Measurements from ENCODE around the gene PAAF1.

PAAF1 gene

DNA sequence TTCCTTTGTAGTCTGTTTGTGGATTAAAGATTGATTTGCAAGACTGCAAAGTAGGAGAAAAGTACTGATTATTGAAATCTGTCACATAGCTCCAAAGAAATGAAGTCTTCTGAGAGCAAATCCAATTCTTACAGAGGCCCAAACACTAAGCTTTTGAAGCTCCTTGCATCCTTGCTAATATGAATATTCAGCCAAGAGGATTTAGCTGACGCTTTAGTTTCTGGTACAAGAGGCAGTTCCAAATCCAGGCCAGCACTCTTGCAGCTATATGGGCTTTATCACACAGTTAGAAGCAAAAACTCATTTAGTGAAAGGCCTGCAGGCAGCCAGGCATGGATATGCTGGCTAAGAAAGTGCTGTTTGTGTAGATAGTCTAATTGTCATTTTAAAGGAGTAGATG is 12.7 kb downstream of the PAAF1 start:
- H3K27ac ChIP-seq (ENCODE audit: poor library complexity, severe bottlenecking), result no peak overlapping the region
- TF ChIP-seq, protein P1, sequence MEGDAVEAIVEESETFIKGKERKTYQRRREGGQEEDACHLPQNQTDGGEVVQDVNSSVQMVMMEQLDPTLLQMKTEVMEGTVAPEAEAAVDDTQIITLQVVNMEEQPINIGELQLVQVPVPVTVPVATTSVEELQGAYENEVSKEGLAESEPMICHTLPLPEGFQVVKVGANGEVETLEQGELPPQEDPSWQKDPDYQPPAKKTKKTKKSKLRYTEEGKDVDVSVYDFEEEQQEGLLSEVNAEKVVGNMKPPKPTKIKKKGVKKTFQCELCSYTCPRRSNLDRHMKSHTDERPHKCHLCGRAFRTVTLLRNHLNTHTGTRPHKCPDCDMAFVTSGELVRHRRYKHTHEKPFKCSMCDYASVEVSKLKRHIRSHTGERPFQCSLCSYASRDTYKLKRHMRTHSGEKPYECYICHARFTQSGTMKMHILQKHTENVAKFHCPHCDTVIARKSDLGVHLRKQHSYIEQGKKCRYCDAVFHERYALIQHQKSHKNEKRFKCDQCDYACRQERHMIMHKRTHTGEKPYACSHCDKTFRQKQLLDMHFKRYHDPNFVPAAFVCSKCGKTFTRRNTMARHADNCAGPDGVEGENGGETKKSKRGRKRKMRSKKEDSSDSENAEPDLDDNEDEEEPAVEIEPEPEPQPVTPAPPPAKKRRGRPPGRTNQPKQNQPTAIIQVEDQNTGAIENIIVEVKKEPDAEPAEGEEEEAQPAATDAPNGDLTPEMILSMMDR (IDR thresholded peaks at IDR 0.05; ENCODE audit: poor library complexity, severe bottlenecking), result no peak
- no peaks in the 10 kb centered on the region for H3K27me3 ChIP-seq (ENCODE audit: insufficient read depth, poor library complexity, severe bottlenecking)
- H3K36me3 ChIP-seq (ENCODE audit: low read depth), result peaks cover 66% of the 10 kb centered on the region
- ATAC-seq (ENCODE audit: low read depth), result no peak
- H3K4me1 ChIP-seq (ENCODE audit: insufficient read depth, poor library complexity, severe bottlenecking), result no peaks in the 10 kb centered on the region
- no peaks in the 10 kb centered on the region for H3K9me3 ChIP-seq (ENCODE audit: severe bottlenecking)
- no peak overlapping the region for H3K4me3 ChIP-seq (ENCODE audit: severe bottlenecking)
- no peak for DNase-seq (ENCODE audit: low spot score)

DNA sequence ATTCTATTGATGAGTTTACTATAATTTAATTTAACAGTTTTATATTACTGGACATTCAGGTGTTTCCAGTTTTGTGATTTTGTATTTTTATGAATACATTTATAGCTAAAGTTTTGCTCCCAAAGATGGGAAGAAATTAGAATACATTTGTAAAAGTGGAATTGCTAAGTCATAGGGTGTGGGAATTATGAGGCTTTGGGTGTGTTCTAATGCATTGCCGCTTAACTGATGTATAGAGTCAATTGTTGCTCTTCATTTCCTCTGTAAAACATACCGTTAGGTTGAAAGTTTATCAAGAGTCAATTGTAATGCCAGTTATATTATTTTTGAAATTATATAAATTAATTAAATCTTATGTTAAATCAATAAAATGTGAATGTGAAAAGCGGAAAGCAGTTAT is 16.2 kb downstream of the PAAF1 start:
- TF ChIP-seq, protein P1 (IDR thresholded peaks at IDR 0.05; ENCODE audit: poor library complexity, severe bottlenecking), result no peak

DNA sequence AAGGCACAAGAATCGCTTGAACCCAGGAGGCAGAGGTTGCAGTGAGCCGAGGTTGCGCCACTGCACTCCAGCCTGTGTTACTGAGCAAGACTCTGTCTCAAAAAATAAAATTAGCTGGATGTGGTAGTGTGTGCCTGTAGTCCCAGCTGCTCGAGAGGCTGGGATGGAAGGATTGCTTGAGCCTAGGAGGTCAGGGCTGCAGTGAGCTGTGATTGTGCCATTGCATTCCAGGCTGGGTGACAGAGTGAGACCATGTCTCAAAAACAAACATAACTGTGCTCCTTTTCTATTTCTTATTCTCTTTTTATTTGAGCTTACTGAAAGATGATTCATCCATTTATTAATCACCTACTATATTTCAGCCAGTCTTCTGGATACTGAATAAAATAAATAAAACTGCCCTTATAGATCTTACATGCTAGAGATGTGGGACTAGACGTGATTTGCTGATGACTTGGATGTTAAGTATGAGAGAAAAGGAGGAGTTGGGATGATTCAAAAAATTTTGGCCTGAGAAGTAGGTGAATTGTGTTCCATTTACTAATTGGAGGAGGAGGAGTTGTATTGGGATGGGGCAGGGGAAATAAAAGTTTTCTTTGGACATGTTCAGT is 18.0 kb downstream of the PAAF1 start:
- Histone ChIP-seq H3K27ac (ENCODE audit: poor library complexity, severe bottlenecking) (peak overlapping the region; percentile 1), H3K36me3 (ENCODE audit: low read depth) (peaks cover 39% of the 10 kb centered on the region)
- ATAC-seq (ENCODE audit: low read depth), result peak; percentile 42; the same call in 2 of the 3 replicates

More for the DNA sequence above, 16.2 kb downstream of the PAAF1 start:
- no peaks in the 10 kb centered on the region for H3K4me1 ChIP-seq (ENCODE audit: insufficient read depth, poor library complexity, severe bottlenecking)
- H3K27me3 ChIP-seq (ENCODE audit: insufficient read depth, poor library complexity, severe bottlenecking), result no peaks in the 10 kb centered on the region
- no peak overlapping the region for H3K4me3 ChIP-seq (ENCODE audit: severe bottlenecking)
- H3K36me3 ChIP-seq (ENCODE audit: low read depth), result peaks cover 49% of the 10 kb centered on the region
- H3K9me3 ChIP-seq (ENCODE audit: severe bottlenecking), result no peaks in the 10 kb centered on the region
- DNase-seq (ENCODE audit: low spot score) (no peak), ATAC-seq (ENCODE audit: low read depth) (no peak)
- no peak overlapping the region for H3K27ac ChIP-seq (ENCODE audit: poor library complexity, severe bottlenecking)

DNA sequence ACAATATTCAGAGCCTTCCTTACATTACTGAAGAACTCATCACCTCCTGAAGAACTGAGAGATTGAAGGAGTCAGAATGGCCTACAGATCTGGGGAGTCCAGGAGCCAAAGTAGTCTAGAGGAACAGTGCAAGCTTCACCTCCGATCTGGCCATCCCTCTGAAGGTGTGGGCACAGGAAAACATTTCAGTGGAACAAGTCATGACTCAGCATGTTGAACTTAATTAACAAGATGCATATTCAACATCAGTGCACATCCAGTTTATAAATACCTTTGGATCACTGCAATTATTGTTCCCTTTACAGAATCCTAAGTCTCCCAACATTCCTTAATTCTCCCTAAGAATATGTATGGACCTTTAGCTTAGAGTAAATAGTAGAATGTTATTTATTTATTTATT is 25.5 kb downstream of the PAAF1 start:
- DNase-seq (ENCODE audit: low spot score), result no peak
- no peaks in the 10 kb centered on the region for H3K27me3 ChIP-seq (ENCODE audit: insufficient read depth, poor library complexity, severe bottlenecking)
- no peaks in the 10 kb centered on the region for H3K4me1 ChIP-seq (ENCODE audit: insufficient read depth, poor library complexity, severe bottlenecking)
- TF ChIP-seq, protein P1 (IDR thresholded peaks at IDR 0.05; ENCODE audit: poor library complexity, severe bottlenecking), result no peak
- H3K9me3 ChIP-seq (ENCODE audit: severe bottlenecking), result no peaks in the 10 kb centered on the region
- no peak for ATAC-seq (ENCODE audit: low read depth)
- H3K4me3 ChIP-seq (ENCODE audit: severe bottlenecking), result no peak overlapping the region
- no peak overlapping the region for H3K27ac ChIP-seq (ENCODE audit: poor library complexity, severe bottlenecking)
- H3K36me3 ChIP-seq (ENCODE audit: low read depth), result peaks cover 40% of the 10 kb centered on the region

More for the DNA sequence above, 18.0 kb downstream of the PAAF1 start:
- no peak for DNase-seq (ENCODE audit: low spot score)
- H3K9me3 ChIP-seq (ENCODE audit: severe bottlenecking), result no peaks in the 10 kb centered on the region
- H3K4me1 ChIP-seq (ENCODE audit: insufficient read depth, poor library complexity, severe bottlenecking), result no peaks in the 10 kb centered on the region
- no peaks in the 10 kb centered on the region for H3K27me3 ChIP-seq (ENCODE audit: insufficient read depth, poor library complexity, severe bottlenecking)
- no peak overlapping the region for H3K4me3 ChIP-seq (ENCODE audit: severe bottlenecking)
- TF ChIP-seq, protein P1 (IDR thresholded peaks at IDR 0.05; ENCODE audit: poor library complexity, severe bottlenecking), result no peak

DNA sequence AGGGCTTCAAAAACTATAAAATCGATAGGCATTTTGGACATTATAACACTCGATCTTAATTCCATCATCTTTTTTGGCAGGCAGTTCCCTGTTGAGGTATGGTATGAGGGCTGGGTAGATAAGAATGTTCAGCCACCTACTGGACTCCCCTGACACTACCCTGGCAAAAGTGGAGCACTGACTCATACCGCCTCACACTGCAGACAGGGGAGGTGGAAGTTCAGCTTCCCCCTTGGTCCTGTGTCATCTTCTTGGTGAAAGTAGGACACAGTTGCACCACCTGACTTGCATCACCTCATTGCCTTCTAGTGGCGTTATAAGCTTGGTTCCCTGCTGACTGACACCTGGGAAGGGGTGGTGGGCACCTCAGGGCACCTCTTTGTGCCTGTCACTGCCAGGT is 30.4 kb downstream of the PAAF1 start:
- peaks cover 44% of the 10 kb centered on the region for H3K36me3 ChIP-seq (ENCODE audit: low read depth)
- no peaks in the 10 kb centered on the region for H3K9me3 ChIP-seq (ENCODE audit: severe bottlenecking)
- DNase-seq (ENCODE audit: low spot score) (no peak), ATAC-seq (ENCODE audit: low read depth) (peak; percentile 97)
- H3K4me3 ChIP-seq (ENCODE audit: severe bottlenecking), result no peak overlapping the region
- TF ChIP-seq, protein P1 (IDR thresholded peaks at IDR 0.05; ENCODE audit: poor library complexity, severe bottlenecking), result peak; percentile 24
- H3K27me3 ChIP-seq (ENCODE audit: insufficient read depth, poor library complexity, severe bottlenecking), result no peaks in the 10 kb centered on the region
- H3K4me1 ChIP-seq (ENCODE audit: insufficient read depth, poor library complexity, severe bottlenecking), result no peaks in the 10 kb centered on the region
- H3K27ac ChIP-seq (ENCODE audit: poor library complexity, severe bottlenecking), result no peak overlapping the region
